Spleen (tissue), 11 donors: Measurements from ENCODE around the gene LRMDA. TPM values are rescaled to one million over a fixed set of nuclear protein-coding genes. Genes with fewer than 3 reads are reported as not detected.

ENCODE experiments used
- DNase-seq: peaks from one replicate; pipeline ENCODE4 v3.0.0-alpha.2; 2020
- H3K27ac ChIP-seq, 8 donors: fragments of 200-600 bp; sonication (generic) in 7 of 8; 1 replicate in 4 of 8; 2 replicates in 4 of 8; pipeline versions ENCODE4 v1.5.0 to v1.8.0; 2016 to 2021; ENCODE audit warnings: inconsistent platforms in 4 of 8, mild to moderate bottlenecking in 4 of 8, moderate library complexity in 1 of 8
- H3K27me3 ChIP-seq, 7 donors: fragments of 200-600 bp; sonication (generic) in 6 of 7; replicated peaks in 1 of 7; 1 replicate in 4 of 7; 2 replicates in 3 of 7; pipeline versions ENCODE4 v1.5.0 to v1.8.0; 2016 to 2021; ENCODE audit warnings: inconsistent platforms in 3 of 7, mild to moderate bottlenecking in 1 of 7
- H3K36me3 ChIP-seq, 6 donors: fragments of 200-600 bp; sonication (generic) in 5 of 6; 1 replicate in 4 of 6; 2 replicates in 2 of 6; pipeline versions ENCODE4 v1.5.0 to v1.8.0; 2016 to 2021; ENCODE audit warnings: inconsistent platforms in 2 of 6
- H3K4me1 ChIP-seq, 6 donors: fragments of 200-600 bp; sonication (generic) in 5 of 6; 1 replicate in 3 of 6; 2 replicates in 3 of 6; pipeline versions ENCODE4 v1.5.0 to v1.8.0; 2016 to 2021; ENCODE audit warnings: inconsistent platforms in 3 of 6
- H3K4me3 ChIP-seq, 8 donors: fragments of 200-600 bp; sonication (generic) in 7 of 8; 1 replicate in 4 of 8; 2 replicates in 4 of 8; pipeline versions ENCODE4 v1.5.0 to v1.8.0; 2016 to 2021; ENCODE audit warnings: inconsistent platforms in 4 of 8, mild to moderate bottlenecking in 4 of 8, moderate library complexity in 2 of 8
- H3K9me3 ChIP-seq, 8 donors: fragments of 200-600 bp; sonication (generic) in 7 of 8; 1 replicate in 4 of 8; 2 replicates in 4 of 8; pipeline versions ENCODE4 v1.5.0 to v1.8.0; 2016 to 2021; ENCODE audit warnings: inconsistent platforms in 4 of 8
- CTCF ChIP-seq, 11 experiments: fragments of 200-600 bp in 7 of 11; fragments of 450-650 bp in 4 of 11; sonication (generic) in 4 of 11; IDR thresholded peaks in 8 of 11; conservative IDR thresholded peaks in 3 of 11; 1 replicate in 7 of 11; 2 replicates in 4 of 11; pipeline versions ENCODE4 v1.4.0 to v1.8.0; 2016 to 2021; ENCODE audit warnings: antibody characterized with exemption in 11 of 11, inconsistent platforms in 4 of 11, mild to moderate bottlenecking in 1 of 11
- POLR2A ChIP-seq, 3 donors: fragments of 450-650 bp; IDR thresholded peaks; one replicate each; pipeline ENCODE4 v1.5.1; 2017; ENCODE audit warnings: antibody characterized with exemption in 3 of 3, mild to moderate bottlenecking in 1 of 3
- POLR2AphosphoS5 ChIP-seq, 3 donors: sonication (generic); formaldehyde crosslinking; IDR thresholded peaks; one replicate each; pipeline ENCODE4 v1.5.1; 2017; ENCODE audit warnings: antibody characterized with exemption in 3 of 3
- WGBS, 5 donors: extraction: QIAGEN DNeasy Blood & Tissue Kit in 3 of 5; methylation state at CpG; one replicate each; pipeline versions ENCODE4 v1.1.5 to v1.1.7; 2013 to 2018; 5-methylcytosine and 5-hydroxymethylcytosine counted together
- intact Hi-C: fragments of 100-400 bp; cut with DNase I; formaldehyde crosslinking; loops from one replicate; pipeline ENCODE4 v1.15.0; 2023; ENCODE audit warnings: low total_unique reads
- polyA plus RNA-seq, 3 donors: library from polyadenylated mRNA; stranded (reverse); fragments of 200-250 nt; gene quantifications; one replicate each; pipeline ENCODE4 v1.2.1, GENCODE V29; 2013
- total RNA-seq, 7 donors: library from RNA; depleted of rRNA in 3 of 7; stranded (reverse); fragments of >200 nt in 3 of 7; fragmentation: NEBNext Ultra II Directional in 4 of 7; extraction: Animal tissue kit (Norgen Biotek cat#: 25700) in 4 of 7; gene quantifications; one replicate each; pipeline versions ENCODE4 v1.1.0 to v1.2.1, GENCODE V29; 2016 to 2021
- donor health status: healthy with polysubstance abuse.
- donor health status: DM: no; HTN: no; CAD: no; lungs with moderate emphysema.
- donor health status: DM: no; HTN: no; CAD: no.
- donor health status: Bipolar disorder and iron deficiency.
- donor health status: healthy.
- donor health status: DM: no; HTN: no; CAD: no.
- donor health status: DM: yes; HTN: yes; CAD: no.

The LRMDA gene
- total and polyA plus RNA-seq, 10 donors, result 7.3 to 46.6 (median 28.2) TPM

GRCh38 chr10:75651417-75651816 is 220.0 kb downstream of the LRMDA start:
- TF ChIP-seq POLR2A (IDR thresholded peaks at IDR 0.05) (no peak), CTCF (IDR thresholded peaks at IDR 0.05 in 8 of 11, conservative IDR thresholded peaks at IDR 0.05 in 3 of 11) (peak in 1 of 11 experiments; percentile 5), POLR2AphosphoS5 (IDR thresholded peaks at IDR 0.05) (no peak)
- 87 to 95% (median 90%) methylated on average over 2 of the region's 2 CpGs for WGBS, 5 donors
- no peak for DNase-seq
- H3K36me3 ChIP-seq, result no peaks in the 10 kb centered on the region
- intact Hi-C loops, result no loop called here
- no peak overlapping the region for H3K4me3 ChIP-seq
- peaks cover 0 to 19% (median 7%) of the 10 kb centered on the region in 6 donors for H3K4me1 ChIP-seq
- no peaks in the 10 kb centered on the region for H3K9me3 ChIP-seq
- no peaks in the 10 kb centered on the region for H3K27me3 ChIP-seq
- no peak overlapping the region for H3K27ac ChIP-seq

GRCh38 chr10:75652146-75652740 is 220.8 kb downstream of the LRMDA start:
- Histone ChIP-seq H3K9me3 (no peaks in the 10 kb centered on the region), H3K36me3 (no peaks in the 10 kb centered on the region), H3K27ac (no peak overlapping the region), H3K4me3 (no peak overlapping the region), H3K4me1 (peaks cover 0 to 19% (median 7%) of the 10 kb centered on the region in 6 donors), H3K27me3 (no peaks in the 10 kb centered on the region)
- DNase-seq, result no peak
- intact Hi-C loops, result no loop called here
- 87 to 96% (median 90%) methylated on average over 5 of the region's 5 CpGs for WGBS, 5 donors
- TF ChIP-seq POLR2A (IDR thresholded peaks at IDR 0.05) (no peak), POLR2AphosphoS5 (IDR thresholded peaks at IDR 0.05) (no peak), CTCF (IDR thresholded peaks at IDR 0.05 in 8 of 11, conservative IDR thresholded peaks at IDR 0.05 in 3 of 11) (no peak)

GRCh38 chr10:75653761-75654160 is 222.3 kb downstream of the LRMDA start:
- WGBS, 5 donors, result 88 to 97% (median 94%) methylated on average over 8 of the region's 8 CpGs
- H3K9me3 ChIP-seq, result no peaks in the 10 kb centered on the region
- peaks cover 0 to 15% (median 7%) of the 10 kb centered on the region in 6 donors for H3K4me1 ChIP-seq
- no peaks in the 10 kb centered on the region for H3K36me3 ChIP-seq
- no peak overlapping the region for H3K27ac ChIP-seq
- intact Hi-C loops, result no loop called here
- H3K27me3 ChIP-seq, result no peaks in the 10 kb centered on the region
- DNase-seq, result no peak
- H3K4me3 ChIP-seq, result no peak overlapping the region
- TF ChIP-seq POLR2AphosphoS5 (IDR thresholded peaks at IDR 0.05), result no peak

GRCh38 chr10:75654171-75654771 is 222.8 kb downstream of the LRMDA start:
- WGBS, 5 donors, result 86 to 95% (median 91%) methylated on average over 1 of the region's 1 CpG
- intact Hi-C loops, result no loop called here
- TF ChIP-seq POLR2A (IDR thresholded peaks at IDR 0.05) (no peak), POLR2AphosphoS5 (IDR thresholded peaks at IDR 0.05) (no peak), CTCF (IDR thresholded peaks at IDR 0.05 in 8 of 11, conservative IDR thresholded peaks at IDR 0.05 in 3 of 11) (no peak)
- DNase-seq, result no peak
- peaks cover 0 to 15% (median 7%) of the 10 kb centered on the region in 6 donors for H3K4me1 ChIP-seq
- H3K27me3 ChIP-seq, result no peaks in the 10 kb centered on the region
- no peak overlapping the region for H3K4me3 ChIP-seq
- no peaks in the 10 kb centered on the region for H3K9me3 ChIP-seq
- no peaks in the 10 kb centered on the region for H3K36me3 ChIP-seq
- H3K27ac ChIP-seq, result no peak overlapping the region
